ENCODE measurements around the gene ZNF48.

GRCh38 chr16:30421010-30421409, 25.8 kb downstream of the ZNF48 start:
- TF ChIP-seq CTCF (IDR thresholded peaks at IDR 0.05; ENCODE audit: insufficient read depth, low read length, poor library complexity, severe bottlenecking), result no peak
- TF ChIP-seq EZH2phosphoT487 (conservative IDR thresholded peaks at IDR 0.05; ENCODE audit: low read length), result no peak
